Measurements from ENCODE around the gene FLOT2. TPM values are rescaled to one million over a fixed set of nuclear protein-coding genes. Genes with fewer than 3 reads are reported as not detected.

FLOT2 gene
- total and polyA plus RNA-seq, 2 donors (not counting 1 experiment from before 2014, with no cell fraction given): 196 to 270 TPM

DNA sequence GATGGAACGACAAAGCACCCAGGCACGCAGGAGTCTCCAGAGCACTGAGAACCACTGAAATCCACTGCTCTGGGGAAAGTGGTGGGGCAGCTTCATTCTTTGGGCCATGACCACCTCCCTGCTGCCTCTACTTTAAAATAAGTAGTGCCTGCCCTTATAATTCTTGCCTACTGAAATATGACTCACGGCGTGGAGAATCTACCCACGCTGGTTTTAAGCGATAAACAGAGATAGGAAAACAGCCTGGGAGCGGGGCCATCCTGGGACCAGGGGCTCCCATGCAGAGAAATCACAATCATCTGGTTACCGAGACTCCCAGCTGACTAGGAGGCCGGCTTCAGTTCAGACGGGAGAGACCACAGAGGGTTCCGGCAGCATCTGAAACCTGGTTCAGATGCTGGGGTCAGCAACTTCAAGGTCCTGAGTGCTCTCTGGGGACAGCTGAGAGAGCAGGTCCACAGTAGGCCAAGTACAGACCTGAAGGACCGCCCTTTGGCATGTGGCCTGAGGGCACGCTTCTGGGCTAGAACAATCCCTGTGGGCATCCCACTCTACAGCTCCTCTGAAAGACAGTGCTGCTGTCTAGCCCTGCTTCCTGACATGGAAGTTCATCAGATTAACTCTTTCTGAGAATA lies 14.0 kb upstream of the FLOT2 start:
- Histone ChIP-seq H3K4me3 (ENCODE audit: control extremely low read depth in 1 of 5, extremely low read depth in 1 of 5, insufficient read depth in 1 of 5, low read depth in 2 of 5, low read length in 4 of 5) (no peak overlapping the region), H3K27ac (ENCODE audit: low read length in 2 of 2) (no peak overlapping the region), H2AFZ (ENCODE audit: insufficient read depth, low read depth, low read length, poor library complexity, severe bottlenecking) (no peak overlapping the region), H3K9me3 (ENCODE audit: control extremely low read depth in 1 of 3, control insufficient read depth in 2 of 3, insufficient read depth in 1 of 3, low read length in 2 of 3) (no peaks in the 10 kb centered on the region), H3K27me3 (replicated peaks in 1 of 4; ENCODE audit: control extremely low read depth in 1 of 4, control insufficient read depth in 3 of 4, insufficient read depth in 4 of 4, low read length in 3 of 4) (no peaks in the 10 kb centered on the region), H3K79me2 (ENCODE audit: control insufficient read depth, insufficient read depth, low read length) (peaks cover 3% of the 10 kb centered on the region), H3K9ac (ENCODE audit: low read length) (no peak overlapping the region), H3K36me3 (replicated peaks in 1 of 2; ENCODE audit: control extremely low read depth in 1 of 2, control insufficient read depth in 1 of 2, extremely low read depth in 1 of 2, insufficient read depth in 2 of 2, low read length in 1 of 2) (peaks cover 7 to 96% of the 10 kb centered on the region in 2 experiments), H4K20me1 (ENCODE audit: control insufficient read depth, insufficient read depth, low read length, poor library complexity, severe bottlenecking) (peaks cover 15% of the 10 kb centered on the region), H3K4me2 (replicated peaks; ENCODE audit: low read depth, low read length, poor library complexity, severe bottlenecking) (no peak overlapping the region), H3K4me1 (ENCODE audit: control insufficient read depth in 2 of 2, insufficient read depth in 2 of 2, low read length in 2 of 2) (no peaks in the 10 kb centered on the region)
- H3K27ac Mint-ChIP-seq: no peak overlapping the region
- 96% methylated on average over 13 of the region's 13 CpGs for WGBS (ENCODE audit: insufficient coverage)
- ATAC-seq (ENCODE audit: low read depth): no peak
- no peak overlapping the region for H3K4me3 Mint-ChIP-seq
- CTCF ChIA-PET: interaction anchor here (0.6 to 8.9 kb wide), 3 partner anchors 41 to 296 kb away, joined by 3 to 91 read pairs (median 4); no protein-coding TSS in a partner anchor
- TF ChIP-seq EZH2 (IDR thresholded peaks at IDR 0.05; ENCODE audit: borderline replicate concordance, insufficient read depth, low read depth, low read length, poor library complexity, severe bottlenecking): no peak
- TF ChIP-seq, protein P1, sequence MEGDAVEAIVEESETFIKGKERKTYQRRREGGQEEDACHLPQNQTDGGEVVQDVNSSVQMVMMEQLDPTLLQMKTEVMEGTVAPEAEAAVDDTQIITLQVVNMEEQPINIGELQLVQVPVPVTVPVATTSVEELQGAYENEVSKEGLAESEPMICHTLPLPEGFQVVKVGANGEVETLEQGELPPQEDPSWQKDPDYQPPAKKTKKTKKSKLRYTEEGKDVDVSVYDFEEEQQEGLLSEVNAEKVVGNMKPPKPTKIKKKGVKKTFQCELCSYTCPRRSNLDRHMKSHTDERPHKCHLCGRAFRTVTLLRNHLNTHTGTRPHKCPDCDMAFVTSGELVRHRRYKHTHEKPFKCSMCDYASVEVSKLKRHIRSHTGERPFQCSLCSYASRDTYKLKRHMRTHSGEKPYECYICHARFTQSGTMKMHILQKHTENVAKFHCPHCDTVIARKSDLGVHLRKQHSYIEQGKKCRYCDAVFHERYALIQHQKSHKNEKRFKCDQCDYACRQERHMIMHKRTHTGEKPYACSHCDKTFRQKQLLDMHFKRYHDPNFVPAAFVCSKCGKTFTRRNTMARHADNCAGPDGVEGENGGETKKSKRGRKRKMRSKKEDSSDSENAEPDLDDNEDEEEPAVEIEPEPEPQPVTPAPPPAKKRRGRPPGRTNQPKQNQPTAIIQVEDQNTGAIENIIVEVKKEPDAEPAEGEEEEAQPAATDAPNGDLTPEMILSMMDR (IDR thresholded peaks at IDR 0.05): no peak
- intact Hi-C loops (cut with micrococcal nuclease): no loop called here
- no peak for DNase-seq
- no peaks in the 10 kb centered on the region for H3K27me3 Mint-ChIP-seq
- H3K9me3 Mint-ChIP-seq (ENCODE audit: insufficient read depth): no peaks in the 10 kb centered on the region
- POLR2A ChIA-PET: interaction anchor here (0.6 to 0.7 kb wide), 2 partner anchors 39 to 361 kb away, joined by 8 to 9 read pairs; no protein-coding TSS in a partner anchor
- H3K4me1 Mint-ChIP-seq: no peaks in the 10 kb centered on the region

DNA sequence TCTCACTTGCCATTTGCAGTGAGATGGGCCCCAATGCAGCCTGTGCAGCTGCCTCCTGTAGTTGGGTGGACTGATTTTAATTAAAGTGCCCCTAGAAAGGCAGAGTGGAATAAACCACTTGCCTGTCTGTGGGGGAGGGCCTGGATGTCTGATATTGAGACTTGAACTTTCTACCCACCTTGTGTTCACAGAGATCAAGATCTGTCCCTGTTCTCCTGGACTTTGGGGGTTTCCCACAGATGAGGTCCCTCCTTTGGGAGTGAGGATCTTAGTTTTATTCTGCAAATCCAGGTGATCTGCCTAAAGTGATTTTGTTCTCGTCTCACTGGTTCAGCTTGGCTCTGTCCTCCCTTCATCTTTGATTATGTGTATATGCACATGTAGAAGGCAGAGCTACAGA lies 13.0 kb upstream of the FLOT2 start:
- H3K9ac ChIP-seq (ENCODE audit: low read length): no peak overlapping the region
- peaks cover 7 to 96% of the 10 kb centered on the region in 2 experiments for H3K36me3 ChIP-seq (replicated peaks in 1 of 2; ENCODE audit: control extremely low read depth in 1 of 2, control insufficient read depth in 1 of 2, extremely low read depth in 1 of 2, insufficient read depth in 2 of 2, low read length in 1 of 2)
- ChIA-PET CTCF (interaction anchor here (0.8 to 8.9 kb wide), 5 partner anchors 15 to 184 kb away, joined by 3 to 91 read pairs (median 6); no protein-coding TSS in a partner anchor), POLR2A (interaction anchor here (0.6 to 0.7 kb wide), 2 partner anchors 40 to 360 kb away, joined by 8 to 9 read pairs; no protein-coding TSS in a partner anchor)
- Mint-ChIP-seq H3K9me3 (ENCODE audit: insufficient read depth) (no peaks in the 10 kb centered on the region), H3K27ac (no peak overlapping the region), H3K4me3 (no peak overlapping the region), H3K4me1 (no peaks in the 10 kb centered on the region), H3K27me3 (no peaks in the 10 kb centered on the region)
- H3K4me1 ChIP-seq (ENCODE audit: control insufficient read depth in 2 of 2, insufficient read depth in 2 of 2, low read length in 2 of 2): no peaks in the 10 kb centered on the region
- no peak overlapping the region for H3K4me3 ChIP-seq (ENCODE audit: control extremely low read depth in 1 of 5, extremely low read depth in 1 of 5, insufficient read depth in 1 of 5, low read depth in 2 of 5, low read length in 4 of 5)
- H3K9me3 ChIP-seq (ENCODE audit: control extremely low read depth in 1 of 3, control insufficient read depth in 2 of 3, insufficient read depth in 1 of 3, low read length in 2 of 3): no peaks in the 10 kb centered on the region
- intact Hi-C loops (cut with micrococcal nuclease): no loop called here
- TF ChIP-seq, protein P1 (IDR thresholded peaks at IDR 0.05): no peak
- no peak for TF ChIP-seq EZH2 (IDR thresholded peaks at IDR 0.05; ENCODE audit: borderline replicate concordance, insufficient read depth, low read depth, low read length, poor library complexity, severe bottlenecking)
- H3K27me3 ChIP-seq (replicated peaks in 1 of 4; ENCODE audit: control extremely low read depth in 1 of 4, control insufficient read depth in 3 of 4, insufficient read depth in 4 of 4, low read length in 3 of 4): no peaks in the 10 kb centered on the region
- H4K20me1 ChIP-seq (ENCODE audit: control insufficient read depth, insufficient read depth, low read length, poor library complexity, severe bottlenecking): peaks cover 15% of the 10 kb centered on the region
- ATAC-seq (ENCODE audit: low read depth): no peak
- no peak overlapping the region for H2AFZ ChIP-seq (ENCODE audit: insufficient read depth, low read depth, low read length, poor library complexity, severe bottlenecking)
- no CpG with 5 or more reads among the region's 1 CpG for WGBS (ENCODE audit: insufficient coverage)
- DNase-seq: no peak
- no peak overlapping the region for H3K4me2 ChIP-seq (replicated peaks; ENCODE audit: low read depth, low read length, poor library complexity, severe bottlenecking)
- no peak overlapping the region for H3K27ac ChIP-seq (ENCODE audit: low read length in 2 of 2)
- peaks cover 3% of the 10 kb centered on the region for H3K79me2 ChIP-seq (ENCODE audit: control insufficient read depth, insufficient read depth, low read length)

All from B cell (primary cell).